PC-3 (cell line): ENCODE results near the gene KCNA2. TPM values are rescaled to one million over a fixed set of nuclear protein-coding genes. Genes with fewer than 3 reads are reported as not detected.

Experiments used
- ATAC-seq: fragments of 200-7000 bp; cut with Tn5 transposase; 2 replicates; pipeline ENCODE4 v1.9.1; 2020; ENCODE audit warnings: mild to moderate bottlenecking, moderate library complexity
- BruUV-seq: library from RNA; stranded (reverse); fragments of 400-500 nt; replicated peaks from 2 replicates; lab custom pipeline; 2021; lab: Mats Ljungman, UMichigan
- CTCF ChIA-PET: fragments of 300-600 bp; sonication (Branson Sonifier 250); formaldehyde crosslinking; loops from one replicate; lab custom pipeline; 2022; ENCODE audit warnings: antibody characterized with exemption; lab: Charles Lee
- POLR2A ChIA-PET: fragments of 300-600 bp; sonication (Branson Sonifier 250); formaldehyde crosslinking; loops from one replicate; lab custom pipeline; 2022; ENCODE audit warnings: antibody characterized with exemption; ENCODE audit not compliant: unreplicated experiment; lab: Charles Lee
- DNase-seq: peaks from one replicate; pipeline ENCODE4 v3.0.0-alpha.2; 2015
- H2AFZ ChIP-seq: fragments of 300-600 bp; sonication (generic); 2 replicates; pipeline ENCODE4 v1.6.0; 2016; ENCODE audit warnings: antibody characterized with exemption, low read length
- H3F3A ChIP-seq: fragments of 300-600 bp; sonication (generic); one replicate; pipeline ENCODE4 v1.6.0; 2017; ENCODE audit warnings: antibody characterized with exemption, low read length, control low read depth, mild to moderate bottlenecking; ENCODE audit not compliant: unreplicated experiment
- H3K27ac ChIP-seq: fragments of 300-600 bp; sonication (generic); 2 replicates; pipeline ENCODE4 v1.5.1; 2016; ENCODE audit warnings: mild to moderate bottlenecking, low read length
- H3K27me3 ChIP-seq: fragments of 300-600 bp; sonication (generic); 2 replicates; pipeline ENCODE4 v1.6.1; 2016; ENCODE audit warnings: low read length, mixed read lengths
- H3K36me3 ChIP-seq: fragments of 300-600 bp; sonication (generic); 2 replicates; pipeline ENCODE4 v1.6.1; 2016; ENCODE audit warnings: low read depth, mixed run types, low read length, mixed read lengths
- H3K4me1 ChIP-seq: fragments of 300-600 bp; sonication (generic); 2 replicates; pipeline ENCODE4 v1.5.1; 2016; ENCODE audit warnings: low read length; ENCODE audit not compliant: insufficient read depth
- H3K4me2 ChIP-seq: fragments of 300-600 bp; sonication (generic); 2 replicates; pipeline ENCODE4 v1.6.0; 2016; ENCODE audit warnings: low read length
- H3K4me3 ChIP-seq: fragments of 300-600 bp; sonication (generic); 2 replicates; pipeline ENCODE4 v1.5.1; 2016; ENCODE audit warnings: mild to moderate bottlenecking, low read length, mixed read lengths
- H3K79me2 ChIP-seq: fragments of 300-600 bp; sonication (generic); 2 replicates; pipeline ENCODE4 v1.6.1; 2017; ENCODE audit warnings: low read length, mixed read lengths
- H3K9ac ChIP-seq: fragments of 300-600 bp; sonication (generic); 2 replicates; pipeline ENCODE4 v1.6.0; 2016; ENCODE audit warnings: mild to moderate bottlenecking, low read length
- H3K9me2 ChIP-seq: fragments of 300-600 bp; sonication (generic); replicated peaks from 2 replicates; pipeline ENCODE4 v1.6.1; 2016; ENCODE audit warnings: mixed run types, low read length, mixed read lengths
- H3K9me3 ChIP-seq: fragments of 300-600 bp; sonication (generic); 2 replicates; pipeline ENCODE4 v1.6.1; 2016; ENCODE audit warnings: low read length, mixed read lengths
- H4K20me1 ChIP-seq: fragments of 300-600 bp; sonication (generic); 2 replicates; pipeline ENCODE4 v1.6.1; 2016; ENCODE audit warnings: low read length, mixed read lengths
- CTCF ChIP-seq: fragments of 300-600 bp; sonication (generic); conservative IDR thresholded peaks from 2 replicates; pipeline ENCODE4 v1.5.1; 2017; ENCODE audit warnings: antibody characterized with exemption, low read depth, mild to moderate bottlenecking, low read length
- EZH2 ChIP-seq: fragments of 300-600 bp; sonication (generic); IDR thresholded peaks from one replicate; pipeline ENCODE4 v1.6.1; 2017; ENCODE audit warnings: antibody characterized with exemption, mild to moderate bottlenecking, low read length; ENCODE audit not compliant: unreplicated experiment
- EZH2phosphoT487 ChIP-seq: fragments of 300-600 bp; sonication (generic); IDR thresholded peaks from 2 replicates; pipeline ENCODE4 v1.6.1; 2018; ENCODE audit warnings: mild to moderate bottlenecking, antibody characterized with exemption, low read length, borderline replicate concordance
- intact Hi-C: fragments of 100-400 bp; cut with micrococcal nuclease; formaldehyde crosslinking; loops from 2 replicates; pipeline ENCODE4 v1.9.0; 2023
- total RNA-seq: library from RNA; depleted of rRNA; stranded (reverse); fragments of >200 nt; gene quantifications from 2 replicates; pipeline ENCODE4 v1.2.3, GENCODE V29; 2014

Gene KCNA2
- total RNA-seq, 1 experiment from 2014 or later: not detected

GRCh38 chr1:110570901-110571300 is 35.3 kb downstream of the KCNA2 start:
- Histone ChIP-seq H3K4me1 (no peaks in the 10 kb centered on the region), H3K9ac (no peak overlapping the region), H3F3A (no peaks in the 10 kb centered on the region), H3K9me3 (no peaks in the 10 kb centered on the region), H3K79me2 (no peaks in the 10 kb centered on the region), H2AFZ (no peak overlapping the region), H3K9me2 (no peaks in the 10 kb centered on the region), H3K36me3 (no peaks in the 10 kb centered on the region), H3K27me3 (peaks cover 60% of the 10 kb centered on the region), H3K4me3 (no peak overlapping the region), H3K27ac (no peak overlapping the region), H3K4me2 (no peak overlapping the region), H4K20me1 (no peaks in the 10 kb centered on the region)
- no peak for TF ChIP-seq EZH2
- TF ChIP-seq EZH2phosphoT487: no peak
- TF ChIP-seq CTCF: no peak
- ATAC-seq: no peak
- intact Hi-C loops: no loop called here
- ChIA-PET CTCF (no interaction called here), POLR2A (no interaction called here)
- BruUV-seq: no TSS peak
- DNase-seq: no peak

GRCh38 chr1:110570307-110570706 is 35.9 kb downstream of the KCNA2 start:
- Histone ChIP-seq H3K4me3 (no peak overlapping the region), H3K9ac (no peak overlapping the region), H3K36me3 (no peaks in the 10 kb centered on the region), H3K27ac (no peak overlapping the region), H3K4me2 (no peak overlapping the region), H3F3A (no peaks in the 10 kb centered on the region), H3K9me3 (no peaks in the 10 kb centered on the region), H4K20me1 (no peaks in the 10 kb centered on the region), H2AFZ (no peak overlapping the region), H3K4me1 (no peaks in the 10 kb centered on the region), H3K79me2 (no peaks in the 10 kb centered on the region), H3K9me2 (no peaks in the 10 kb centered on the region), H3K27me3 (peaks cover 66% of the 10 kb centered on the region)
- BruUV-seq: no TSS peak
- ATAC-seq: no peak
- no peak for TF ChIP-seq EZH2phosphoT487
- no peak for TF ChIP-seq EZH2
- no peak for TF ChIP-seq CTCF
- intact Hi-C loops: no loop called here
- ChIA-PET CTCF (no interaction called here), POLR2A (no interaction called here)
- DNase-seq: no peak

GRCh38 chr1:110566836-110567235 is 39.3 kb downstream of the KCNA2 start:
- Histone ChIP-seq H3K36me3 (no peaks in the 10 kb centered on the region), H3K4me2 (no peak overlapping the region), H3K27me3 (peaks cover 90% of the 10 kb centered on the region), H4K20me1 (no peaks in the 10 kb centered on the region), H3K4me3 (no peak overlapping the region), H3K27ac (no peak overlapping the region), H3K79me2 (no peaks in the 10 kb centered on the region), H3K9ac (no peak overlapping the region), H3K4me1 (no peaks in the 10 kb centered on the region), H3F3A (no peaks in the 10 kb centered on the region), H2AFZ (no peak overlapping the region), H3K9me3 (no peaks in the 10 kb centered on the region), H3K9me2 (no peaks in the 10 kb centered on the region)
- POLR2A ChIA-PET: no interaction called here
- BruUV-seq: no TSS peak
- TF ChIP-seq CTCF (no peak), EZH2 (no peak), EZH2phosphoT487 (no peak)
- CTCF ChIA-PET: no interaction called here
- intact Hi-C loops: no loop called here
- DNase-seq (no peak), ATAC-seq (no peak)
